ENCODE results near the gene RAB11FIP3. TPM values are rescaled to one million over a fixed set of nuclear protein-coding genes. Genes with fewer than 3 reads are reported as not detected.

RAB11FIP3 gene
- total RNA-seq, 1 experiment from 2014 or later: 37.1 TPM

DNA sequence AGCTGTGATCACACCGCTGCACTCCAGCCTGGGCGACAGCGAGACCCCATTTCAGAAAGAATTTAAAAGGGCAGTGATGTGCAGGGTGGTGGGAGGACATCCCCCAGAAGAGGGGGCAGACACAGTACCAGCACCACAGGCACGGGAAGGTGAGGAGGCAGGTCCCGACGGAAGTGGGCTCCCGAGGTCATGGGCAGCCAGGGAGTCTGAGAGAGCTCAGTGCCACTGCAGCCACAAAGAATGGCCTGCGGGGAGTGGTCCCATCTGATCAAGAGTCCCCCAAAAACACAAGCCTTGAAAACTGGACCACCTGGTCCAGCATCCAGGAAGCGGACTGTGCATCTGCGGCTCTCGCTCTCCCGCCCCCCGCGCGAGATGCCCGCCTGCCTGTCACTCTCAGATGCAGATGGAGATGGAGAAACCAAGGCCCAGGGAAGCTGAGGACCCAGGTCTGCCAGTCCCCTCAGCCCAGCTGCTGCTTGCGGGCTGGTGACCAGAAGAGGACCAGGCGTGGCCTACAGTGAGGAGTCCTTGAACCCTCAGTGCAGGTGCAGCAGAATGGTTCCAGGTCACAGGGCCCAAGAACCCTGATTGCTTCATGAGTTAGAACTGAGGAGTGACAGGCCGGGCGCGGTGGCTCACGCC, 97.8 kb downstream of the RAB11FIP3 start:
- no peaks in the 10 kb centered on the region for H3K79me1 ChIP-seq (ENCODE audit: insufficient read depth, low read depth, low read length, poor library complexity, severe bottlenecking)
- H3K14ac ChIP-seq (ENCODE audit: insufficient read depth, low read length): no peak overlapping the region
- no peaks in the 10 kb centered on the region for H3K9me3 Mint-ChIP-seq

More for the DNA sequence above, 97.8 kb downstream of the RAB11FIP3 start:
- H3K23me2 ChIP-seq (ENCODE audit: insufficient read length, low read depth, low read length, poor library complexity, severe bottlenecking): peaks cover 6% of the 10 kb centered on the region
- no peak overlapping the region for H3K23ac ChIP-seq (ENCODE audit: insufficient read length, low read depth, low read length)
- H2AK5ac ChIP-seq (ENCODE audit: insufficient read length, low read length): no peak overlapping the region
- H2BK120ac ChIP-seq (ENCODE audit: low read depth, low read length, poor library complexity, severe bottlenecking): no peak overlapping the region
- WGBS (ENCODE audit: extremely low coverage, insufficient read length, low lambda C conversion rate): no CpG with 5 or more reads among the region's 22 CpGs
- H3T11ph ChIP-seq (ENCODE audit: low read length): no peak overlapping the region
- no peak overlapping the region for H2BK12ac ChIP-seq (ENCODE audit: insufficient read length, low read depth, low read length)
- no peak overlapping the region for H3K4ac ChIP-seq (ENCODE audit: low read depth, low read length)
- H3K79me2 ChIP-seq (ENCODE audit: insufficient read depth, low read length): no peaks in the 10 kb centered on the region; the same call in 1 of the 2 replicates
- H2BK5ac ChIP-seq (ENCODE audit: insufficient read length, low read length): no peak overlapping the region
- H3K4me2 ChIP-seq (ENCODE audit: insufficient read depth, insufficient read length, low read length): no peak overlapping the region
- H3K27me3 Mint-ChIP-seq (ENCODE audit: low read depth): no peaks in the 10 kb centered on the region; the same call in 1 of the 2 replicates
- H4K5ac ChIP-seq (ENCODE audit: insufficient read length, low read depth, low read length): no peak overlapping the region
- H3K4me1 ChIP-seq (ENCODE audit: insufficient read depth, low read length): no peaks in the 10 kb centered on the region
- no peak overlapping the region for H3K27ac ChIP-seq (ENCODE audit: insufficient read length, low read depth, low read length)
- H3K18ac ChIP-seq (ENCODE audit: insufficient read length, low read depth, low read length): no peak overlapping the region
- H2AFZ ChIP-seq (ENCODE audit: low read length): no peak overlapping the region
- no peak for DNase-seq
- H3K4me3 Mint-ChIP-seq: no peak overlapping the region
- no peaks in the 10 kb centered on the region for H4K20me1 ChIP-seq (ENCODE audit: control insufficient read depth, insufficient read depth, insufficient read length)
- no peak for TF ChIP-seq CTCF (conservative IDR thresholded peaks at IDR 0.05)
- H2BK20ac ChIP-seq (ENCODE audit: low read depth, low read length, poor library complexity, severe bottlenecking): no peak overlapping the region
- no peak overlapping the region for H4K8ac ChIP-seq (replicated peaks; ENCODE audit: insufficient read length, low read depth, low read length)
- H3K4me1 Mint-ChIP-seq: peaks cover 7 to 8% of the 10 kb centered on the region in 2 experiments
- no peak overlapping the region for H2BK15ac ChIP-seq (ENCODE audit: low read depth, low read length)
- no peaks in the 10 kb centered on the region for H3K27me3 ChIP-seq (ENCODE audit: insufficient read depth, low read length)
- peaks cover 0 to 16% (median 13%) of the 10 kb centered on the region in 3 experiments; a peak in 5 of 7 replicates for H3K36me3 Mint-ChIP-seq (ENCODE audit: insufficient read depth in 1 of 3, low read depth in 3 of 3)
- H3K9me3 ChIP-seq (ENCODE audit: control insufficient read depth, low read depth, low read length): no peaks in the 10 kb centered on the region
- H4K91ac ChIP-seq (ENCODE audit: insufficient read length, low read depth, low read length): no peak overlapping the region
- H3K27ac Mint-ChIP-seq: peak overlapping the region in 1 of 3 experiments; percentile 67; a peak in 3 of 7 replicates
- H3K9ac ChIP-seq (ENCODE audit: extremely low read depth, insufficient read length, low read length): no peak overlapping the region
- no peak overlapping the region for H3K56ac ChIP-seq (ENCODE audit: insufficient read length, low read depth, low read length)
